SH-SY5Y (cell line): Measurements from ENCODE around the gene FGF12.

Source experiments
- GATA2 ChIP-seq: IDR thresholded peaks from 2 replicates; pipeline ENCODE4 v1.6.1; 2011; ENCODE audit warnings: mild to moderate bottlenecking, low read depth, low read length
- GATA3 ChIP-seq: IDR thresholded peaks from 2 replicates; pipeline ENCODE4 v1.6.1; 2011; ENCODE audit warnings: low read depth, mild to moderate bottlenecking, low read length, moderate library complexity

GRCh38 chr3:192273001-192273696 lies 454.2 kb downstream of the FGF12 start:
- TF ChIP-seq GATA2 (no peak), GATA3 (no peak)
